ENCODE results near the gene HDAC10.
"Not testable (repeated sequence)": the region's sequence is repeated elsewhere in the genome, so short reads cannot be mapped to it uniquely, and the experiment has no call there.

- not testable (repeated sequence) for TF ChIP-seq CTCF, POLR2A (IDR thresholded peaks at IDR 0.05)
Observed at GRCh38 chr22:50273352-50273751, 22.3 kb upstream of the HDAC10 start.

Data from thyroid gland (tissue), 4 donors.